ENCODE results near the gene MPC1. TPM values are rescaled to one million over a fixed set of nuclear protein-coding genes. Genes with fewer than 3 reads are reported as not detected.

The MPC1 gene
- 17.0 TPM for total RNA-seq (ENCODE audit: unreplicated experiment)
- long read RNA-seq, transcript MPC1-201 (4 exons, 976 nt), result major isoform, 23 of 23 reads
- long read RNA-seq, partial matches to known transcripts, result 0 of 23 reads
- long read RNA-seq, other reads (novel, unspliced or antisense), result 0 of 23 reads

- peak; percentile 99 for DNase-seq
- peak within 1 kb of the TSS; percentile 76 for H3K27ac Mint-ChIP-seq (ENCODE audit: unreplicated experiment)
- peaks cover 9% of the 10 kb centered on the region for H3K9me3 Mint-ChIP-seq (ENCODE audit: unreplicated experiment)
- peak within 1 kb of the TSS; percentile 91 for H3K4me3 Mint-ChIP-seq (ENCODE audit: unreplicated experiment)
- H3K4me1 Mint-ChIP-seq (ENCODE audit: low read depth, unreplicated experiment), result peaks cover 4% of the 10 kb centered on the region
- TF ChIP-seq CTCF (IDR thresholded peaks at IDR 0.05; ENCODE audit: partially characterized antibody, unreplicated experiment), result no peak
- H3K36me3 Mint-ChIP-seq (ENCODE audit: unreplicated experiment), result no peaks in the 10 kb centered on the region
- no peaks in the 10 kb centered on the region for H3K27me3 Mint-ChIP-seq (ENCODE audit: unreplicated experiment)
Observed at GRCh38 chr6:166382933-166383801, at the start of gene MPC1. Gene MPC1, minus strand, starts transcription at chr6:166382940. Its CDS starts 64 bp downstream, at chr6:166382876.

GRCh38 chr6:166430269-166430668 lies 47.5 kb upstream of the MPC1 start:
- no peak for TF ChIP-seq CTCF (IDR thresholded peaks at IDR 0.05; ENCODE audit: partially characterized antibody, unreplicated experiment)
- no peak overlapping the region for H3K4me3 Mint-ChIP-seq (ENCODE audit: unreplicated experiment)
- peaks cover 5% of the 10 kb centered on the region for H3K36me3 Mint-ChIP-seq (ENCODE audit: unreplicated experiment)
- H3K9me3 Mint-ChIP-seq (ENCODE audit: unreplicated experiment), result peaks cover 2% of the 10 kb centered on the region
- DNase-seq, result no peak
- H3K4me1 Mint-ChIP-seq (ENCODE audit: low read depth, unreplicated experiment), result peaks cover 5% of the 10 kb centered on the region
- no peak overlapping the region for H3K27ac Mint-ChIP-seq (ENCODE audit: unreplicated experiment)
- H3K27me3 Mint-ChIP-seq (ENCODE audit: unreplicated experiment), result peaks cover 2% of the 10 kb centered on the region

- H3K36me3 Mint-ChIP-seq (ENCODE audit: unreplicated experiment), result no peaks in the 10 kb centered on the region
- TF ChIP-seq CTCF (IDR thresholded peaks at IDR 0.05; ENCODE audit: partially characterized antibody, unreplicated experiment), result no peak
- H3K9me3 Mint-ChIP-seq (ENCODE audit: unreplicated experiment), result peaks cover 4% of the 10 kb centered on the region
- no peaks in the 10 kb centered on the region for H3K27me3 Mint-ChIP-seq (ENCODE audit: unreplicated experiment)
- no peak overlapping the region for H3K27ac Mint-ChIP-seq (ENCODE audit: unreplicated experiment)
- H3K4me1 Mint-ChIP-seq (ENCODE audit: low read depth, unreplicated experiment), result peaks cover 22% of the 10 kb centered on the region
- DNase-seq, result no peak
- no peak overlapping the region for H3K4me3 Mint-ChIP-seq (ENCODE audit: unreplicated experiment)
Observed at GRCh38 chr6:166424431-166424830, 41.7 kb upstream of the MPC1 start.

GRCh38 chr6:166423781-166424180 lies 41.0 kb upstream of the MPC1 start:
- H3K4me3 Mint-ChIP-seq (ENCODE audit: unreplicated experiment), result no peak overlapping the region
- no peak overlapping the region for H3K27ac Mint-ChIP-seq (ENCODE audit: unreplicated experiment)
- H3K27me3 Mint-ChIP-seq (ENCODE audit: unreplicated experiment), result no peaks in the 10 kb centered on the region
- DNase-seq, result no peak
- peaks cover 4% of the 10 kb centered on the region for H3K9me3 Mint-ChIP-seq (ENCODE audit: unreplicated experiment)
- TF ChIP-seq CTCF (IDR thresholded peaks at IDR 0.05; ENCODE audit: partially characterized antibody, unreplicated experiment), result no peak
- no peaks in the 10 kb centered on the region for H3K36me3 Mint-ChIP-seq (ENCODE audit: unreplicated experiment)
- peaks cover 22% of the 10 kb centered on the region for H3K4me1 Mint-ChIP-seq (ENCODE audit: low read depth, unreplicated experiment)
